Transverse colon (tissue), 4 donors: ENCODE results near the gene PRND.

Source experiments
- EP300 ChIP-seq: sonication (generic); formaldehyde crosslinking; IDR thresholded peaks from one replicate; pipeline ENCODE4 v1.6.1; 2017; ENCODE audit warnings: antibody characterized with exemption, low read depth
- POLR2A ChIP-seq: fragments of 450-650 bp; IDR thresholded peaks from one replicate; pipeline ENCODE4 v1.6.1; 2016; ENCODE audit warnings: antibody characterized with exemption, mild to moderate bottlenecking, moderate library complexity
- POLR2AphosphoS5 ChIP-seq, 3 donors: sonication (generic); formaldehyde crosslinking; IDR thresholded peaks; one replicate each; pipeline ENCODE4 v1.6.1; 2016; ENCODE audit warnings: antibody characterized with exemption in 3 of 3
- TF ChIP-seq, protein P1 (sequence below), 5 experiments: fragments of 200-600 bp in 3 of 5; fragments of 450-650 bp in 2 of 5; sonication (generic) in 3 of 5; IDR thresholded peaks; 1 replicate in 2 of 5; 2 replicates in 3 of 5; pipeline ENCODE4 v1.5.1; 2016 to 2017; ENCODE audit warnings: antibody characterized with exemption in 5 of 5, inconsistent platforms in 3 of 5, mild to moderate bottlenecking in 2 of 5, moderate library complexity in 1 of 5

- TF ChIP-seq, protein P1, sequence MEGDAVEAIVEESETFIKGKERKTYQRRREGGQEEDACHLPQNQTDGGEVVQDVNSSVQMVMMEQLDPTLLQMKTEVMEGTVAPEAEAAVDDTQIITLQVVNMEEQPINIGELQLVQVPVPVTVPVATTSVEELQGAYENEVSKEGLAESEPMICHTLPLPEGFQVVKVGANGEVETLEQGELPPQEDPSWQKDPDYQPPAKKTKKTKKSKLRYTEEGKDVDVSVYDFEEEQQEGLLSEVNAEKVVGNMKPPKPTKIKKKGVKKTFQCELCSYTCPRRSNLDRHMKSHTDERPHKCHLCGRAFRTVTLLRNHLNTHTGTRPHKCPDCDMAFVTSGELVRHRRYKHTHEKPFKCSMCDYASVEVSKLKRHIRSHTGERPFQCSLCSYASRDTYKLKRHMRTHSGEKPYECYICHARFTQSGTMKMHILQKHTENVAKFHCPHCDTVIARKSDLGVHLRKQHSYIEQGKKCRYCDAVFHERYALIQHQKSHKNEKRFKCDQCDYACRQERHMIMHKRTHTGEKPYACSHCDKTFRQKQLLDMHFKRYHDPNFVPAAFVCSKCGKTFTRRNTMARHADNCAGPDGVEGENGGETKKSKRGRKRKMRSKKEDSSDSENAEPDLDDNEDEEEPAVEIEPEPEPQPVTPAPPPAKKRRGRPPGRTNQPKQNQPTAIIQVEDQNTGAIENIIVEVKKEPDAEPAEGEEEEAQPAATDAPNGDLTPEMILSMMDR (IDR thresholded peaks at IDR 0.05), result no peak
- TF ChIP-seq POLR2A (no peak), EP300 (no peak), POLR2AphosphoS5 (IDR thresholded peaks at IDR 0.05) (no peak)
Measured at GRCh38 chr20:4774207-4774606, 52.5 kb downstream of the PRND start.
